HG02642 (cell line): ENCODE results near the gene C14orf180.
"Not testable (repeated sequence)": the region's sequence is repeated elsewhere in the genome, so short reads cannot be mapped to it uniquely, and the experiment has no call there.

Experiments used
- ATAC-seq: cut with Tn5 transposase; IDR thresholded peaks from one replicate; pipeline ENCODE4 v1.9.1; 2021; ENCODE audit warnings: mild to moderate bottlenecking; ENCODE audit not compliant: unreplicated experiment, poor library complexity

C14orf180 gene

DNA sequence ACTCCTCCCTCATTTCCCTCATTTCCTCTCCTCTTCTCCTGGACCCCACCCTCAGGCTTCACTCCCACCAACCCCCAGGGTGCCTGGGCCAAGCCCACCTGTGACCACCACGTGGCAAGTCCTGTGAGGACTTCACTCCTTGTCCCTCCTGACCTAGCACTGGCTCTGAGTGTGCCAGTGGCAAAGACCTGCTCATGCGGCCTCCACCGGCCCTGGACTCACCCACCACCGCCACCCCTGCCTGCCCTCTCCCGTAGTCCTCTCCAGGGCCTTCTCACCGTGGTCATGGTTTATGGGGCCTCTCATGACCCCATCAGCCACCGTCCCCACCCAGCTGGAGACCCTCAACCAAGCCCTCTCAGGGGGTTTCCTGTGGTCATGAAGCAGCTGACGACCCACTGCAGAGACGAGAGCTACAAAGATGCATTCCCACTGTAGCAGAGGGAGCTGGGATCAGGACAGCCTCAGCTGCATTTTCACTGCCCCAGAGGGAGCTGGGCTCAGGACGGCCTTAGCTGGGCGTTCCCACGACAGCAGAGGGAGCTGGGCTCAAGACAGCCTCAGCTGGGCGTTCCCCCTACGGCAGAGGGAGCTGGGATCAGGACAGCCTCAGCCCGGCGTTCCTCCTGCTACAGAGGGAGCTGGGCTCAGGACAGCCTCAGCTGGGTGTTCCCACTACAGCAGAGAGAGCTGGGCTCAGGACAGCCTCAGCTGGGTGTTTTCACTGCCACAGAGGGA, 3.2 kb upstream of the C14orf180 start:
- ATAC-seq, result no peak

GRCh38 chr14:104576970-104577332, 2.6 kb upstream of the C14orf180 start:
- ATAC-seq, result no peak

DNA sequence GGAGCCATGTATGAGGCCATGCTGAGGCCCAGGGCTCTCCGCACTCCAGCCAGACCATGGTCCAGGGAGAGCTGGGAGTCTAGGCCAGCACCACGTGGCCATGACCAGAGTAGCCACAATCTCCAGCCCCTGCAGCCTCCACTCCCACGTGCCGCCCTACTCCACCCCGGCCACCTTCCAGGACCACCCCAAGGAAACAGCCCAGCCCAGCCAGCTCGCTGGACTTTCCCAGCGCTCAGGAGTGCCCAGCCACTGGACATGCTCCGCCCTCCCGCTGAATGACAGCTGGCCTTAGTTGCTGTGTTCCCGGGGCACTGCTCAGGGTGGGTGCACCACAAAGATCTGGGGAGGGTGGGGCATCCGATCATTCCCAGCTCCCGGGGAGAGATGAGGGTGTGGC, 2.1 kb upstream of the C14orf180 start:
- ATAC-seq, result no peak

DNA sequence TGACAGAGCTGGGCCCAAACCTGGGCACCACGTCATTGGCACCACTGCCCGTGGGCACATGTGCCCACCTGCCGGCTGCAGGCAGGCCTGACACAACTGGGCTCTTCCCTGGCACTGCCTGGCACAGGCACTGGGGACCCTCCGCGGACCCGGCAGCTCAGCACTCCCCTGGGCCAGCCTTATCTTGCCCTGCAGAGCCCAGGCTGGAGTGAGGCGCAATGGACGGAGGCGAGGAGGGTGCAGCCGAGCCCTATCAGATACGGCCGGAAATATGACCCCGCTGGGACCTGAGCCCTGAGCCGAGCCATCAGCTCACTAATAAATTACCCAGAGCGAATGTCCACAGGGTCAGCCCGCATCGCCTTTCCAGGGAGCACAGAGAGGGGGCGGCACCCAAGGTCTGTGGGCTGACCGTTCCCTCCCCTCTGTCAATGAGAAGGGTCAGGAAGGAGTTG, 1.7 kb upstream of the C14orf180 start:
- ATAC-seq, result no peak

DNA sequence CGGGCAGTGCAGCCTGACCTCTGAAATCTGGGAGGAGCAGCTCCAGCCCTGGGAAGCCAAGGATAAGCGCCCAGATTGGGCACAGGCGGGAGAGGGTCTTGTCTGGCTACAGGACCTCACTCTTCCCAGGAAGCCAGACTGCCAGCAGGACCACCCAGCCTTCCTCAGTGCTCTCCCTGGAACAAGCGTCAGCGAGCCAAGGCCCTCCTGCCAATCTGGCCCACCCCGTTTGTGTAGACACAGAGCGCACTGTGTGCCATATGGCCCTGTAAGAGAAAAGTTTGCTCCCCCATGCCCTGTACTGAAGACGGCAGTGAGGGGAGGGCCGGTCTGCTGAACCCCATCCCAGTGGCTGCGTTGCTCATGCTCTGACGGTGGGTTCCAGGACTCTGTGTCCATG, 1.2 kb upstream of the C14orf180 start:
- no peak for ATAC-seq

DNA sequence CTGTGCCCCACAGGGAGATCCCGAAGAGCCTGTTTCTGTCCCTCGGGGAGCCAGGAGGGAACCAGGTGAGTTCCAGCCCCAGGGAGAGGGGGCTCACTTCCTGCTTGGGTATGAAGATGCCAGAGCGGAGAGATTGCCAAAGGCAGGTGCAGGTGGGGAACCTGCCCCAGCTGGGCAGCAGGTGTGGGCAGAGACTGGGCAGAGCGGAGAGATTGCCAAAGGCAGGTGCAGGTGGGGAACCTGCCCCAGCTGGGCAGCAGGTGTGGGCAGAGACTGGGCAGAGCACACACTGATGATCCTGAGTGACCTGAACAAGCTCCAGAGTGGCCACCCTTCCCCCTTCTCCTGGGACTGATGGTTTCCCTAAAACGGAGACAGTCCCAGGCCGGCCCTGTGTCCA, 375 bp downstream of the C14orf180 start:
- not testable (repeated sequence) for ATAC-seq

DNA sequence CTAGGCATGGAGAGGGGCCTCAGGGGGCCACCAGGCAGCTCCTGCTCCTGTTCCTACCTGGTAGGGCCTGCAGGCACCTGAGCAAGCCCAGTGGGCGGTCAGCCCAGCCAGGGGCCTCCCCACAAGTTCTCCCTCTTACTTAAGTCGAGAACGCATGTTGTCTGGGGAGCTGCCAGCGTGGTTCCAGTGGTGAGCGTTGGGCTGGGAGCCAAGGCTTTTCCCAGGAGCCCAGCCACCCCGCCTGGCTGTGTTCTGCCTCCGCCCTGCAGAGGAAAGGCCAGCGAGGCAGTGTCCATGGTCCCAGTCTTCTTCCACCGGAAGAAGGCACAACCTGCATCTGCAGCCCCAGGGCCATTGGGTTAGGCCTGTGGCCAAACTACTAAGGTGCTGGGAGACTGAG, 1.4 kb downstream of the C14orf180 start:
- no peak for ATAC-seq

GRCh38 chr14:104581521-104581920, 2.0 kb downstream of the C14orf180 start:
- no peak for ATAC-seq

DNA sequence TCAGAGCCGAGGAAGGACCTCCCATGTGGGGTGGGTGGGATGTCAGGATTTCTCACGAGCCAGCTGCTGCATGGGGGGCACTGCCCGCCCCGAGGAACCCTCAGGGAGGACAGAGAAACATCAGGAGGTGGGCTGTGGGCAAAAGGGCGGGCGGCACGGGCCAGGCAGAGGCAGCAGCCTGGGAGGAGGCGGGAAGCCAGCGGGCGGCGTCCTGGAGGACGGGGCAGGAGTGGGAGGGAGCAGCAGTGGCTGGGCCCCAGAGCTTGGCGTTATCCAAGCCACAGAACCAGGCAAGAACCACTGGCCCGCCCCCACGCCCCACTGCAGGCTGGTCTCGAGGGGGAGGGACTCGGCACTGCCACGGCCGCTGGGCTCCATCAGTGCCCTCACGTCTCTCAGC, 2.4 kb downstream of the C14orf180 start:
- ATAC-seq, result no peak

DNA sequence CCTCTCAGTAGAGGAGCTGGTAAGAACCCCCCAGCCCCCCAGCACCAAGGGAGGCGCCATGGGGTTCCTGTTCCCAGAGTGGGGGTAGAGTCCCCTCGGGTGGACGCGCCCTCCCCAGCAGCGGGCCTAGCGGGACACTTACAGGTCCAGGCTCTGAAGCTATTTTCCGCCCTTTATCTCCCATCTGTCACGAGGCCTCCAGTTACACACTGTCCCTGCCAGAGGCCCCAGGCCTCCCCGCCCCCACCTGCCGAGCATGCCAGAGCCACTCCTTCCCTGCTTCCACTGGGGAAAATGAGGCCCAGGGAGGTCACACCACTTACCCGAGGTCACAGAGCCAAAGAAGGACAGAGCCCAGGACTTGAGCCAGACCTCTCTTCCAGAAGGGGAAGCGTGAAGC, 3.1 kb downstream of the C14orf180 start:
- ATAC-seq, result no peak

DNA sequence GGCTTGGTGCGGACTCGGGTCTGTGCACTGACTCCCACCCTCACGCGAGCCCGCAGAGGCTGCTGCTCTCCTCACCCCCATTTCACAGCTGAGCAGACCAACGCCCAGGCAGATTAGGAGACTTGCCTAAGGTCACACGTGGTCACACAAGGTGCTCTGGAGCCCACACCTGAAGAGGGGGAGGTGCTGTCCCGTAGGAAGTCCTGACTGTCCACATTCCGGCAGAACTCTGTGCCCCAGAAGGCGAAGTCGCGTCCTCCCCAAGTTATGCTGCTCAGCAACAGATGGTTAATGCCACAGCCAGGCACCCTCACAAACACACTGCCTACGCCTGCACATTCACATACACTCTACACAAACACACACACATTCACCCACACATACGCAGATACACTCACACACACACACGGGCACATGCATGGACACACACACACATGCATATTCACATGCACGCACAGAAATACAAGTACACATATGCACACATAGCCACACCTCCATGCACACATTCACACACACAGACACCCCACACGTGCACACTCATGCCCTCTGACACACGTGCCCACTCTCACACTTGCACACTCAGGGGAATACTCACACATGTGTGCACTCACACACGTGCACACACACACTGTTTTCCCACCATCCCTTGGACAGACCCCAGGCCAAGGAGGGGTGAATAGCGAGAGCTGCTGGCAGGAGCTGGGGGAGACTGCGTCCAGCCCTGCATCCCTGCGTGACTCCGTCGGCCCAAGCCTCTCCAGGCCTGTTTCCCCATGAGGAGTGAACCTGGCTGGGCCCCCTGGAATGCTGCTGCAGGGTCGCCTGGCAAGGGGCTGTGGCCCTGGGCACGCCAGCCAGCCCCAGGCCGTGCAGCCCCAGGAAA, 4.1 kb downstream of the C14orf180 start:
- ATAC-seq, result no peak

GRCh38 chr14:104584557-104584956, 5.0 kb downstream of the C14orf180 start:
- ATAC-seq, result no peak

- no peak for ATAC-seq
Observed at GRCh38 chr14:104585966-104586697, 6.6 kb downstream of the C14orf180 start.

- ATAC-seq, result no peak
Observed at GRCh38 chr14:104586832-104587620, 7.5 kb downstream of the C14orf180 start.

GRCh38 chr14:104587641-104588040, 8.1 kb downstream of the C14orf180 start:
- no peak for ATAC-seq

DNA sequence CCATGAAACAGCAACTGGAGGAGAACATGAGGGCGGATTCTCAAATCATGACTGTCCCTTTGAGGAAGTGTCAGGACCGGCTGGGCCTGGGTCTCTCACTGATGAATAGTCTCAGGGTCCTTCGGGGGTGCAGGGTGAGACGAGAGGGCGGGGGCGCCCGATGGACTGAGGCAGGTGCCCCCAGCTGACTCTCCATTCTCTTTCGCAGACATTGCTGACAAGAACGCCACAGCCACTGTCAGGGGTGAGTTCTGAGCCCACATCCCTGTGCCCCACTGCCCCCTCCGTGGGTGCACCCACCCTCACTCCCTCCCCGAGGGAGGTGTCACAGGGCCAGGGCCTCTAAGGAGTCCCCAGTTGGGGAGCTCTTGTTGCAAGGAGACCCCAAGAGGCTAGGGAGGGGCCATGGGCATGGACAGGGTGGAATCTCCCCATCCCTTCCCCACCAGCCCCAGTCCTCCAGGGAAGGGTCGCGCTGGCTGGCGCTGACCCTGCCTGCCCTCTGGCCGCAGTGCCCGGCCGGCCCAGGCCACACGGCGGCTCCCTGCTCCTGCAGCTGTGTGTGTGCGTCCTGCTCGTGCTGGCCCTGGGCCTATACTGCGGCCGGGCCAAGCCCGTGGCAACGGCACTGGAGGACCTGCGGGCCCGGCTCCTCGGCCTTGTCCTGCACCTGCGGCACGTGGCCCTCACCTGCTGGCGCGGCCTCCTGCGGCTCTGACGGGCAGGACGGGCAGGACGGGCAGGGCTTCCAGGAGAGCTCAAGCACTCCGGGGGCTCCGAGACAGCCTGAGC, 8.7 kb downstream of the C14orf180 start:
- ATAC-seq, result no peak

DNA sequence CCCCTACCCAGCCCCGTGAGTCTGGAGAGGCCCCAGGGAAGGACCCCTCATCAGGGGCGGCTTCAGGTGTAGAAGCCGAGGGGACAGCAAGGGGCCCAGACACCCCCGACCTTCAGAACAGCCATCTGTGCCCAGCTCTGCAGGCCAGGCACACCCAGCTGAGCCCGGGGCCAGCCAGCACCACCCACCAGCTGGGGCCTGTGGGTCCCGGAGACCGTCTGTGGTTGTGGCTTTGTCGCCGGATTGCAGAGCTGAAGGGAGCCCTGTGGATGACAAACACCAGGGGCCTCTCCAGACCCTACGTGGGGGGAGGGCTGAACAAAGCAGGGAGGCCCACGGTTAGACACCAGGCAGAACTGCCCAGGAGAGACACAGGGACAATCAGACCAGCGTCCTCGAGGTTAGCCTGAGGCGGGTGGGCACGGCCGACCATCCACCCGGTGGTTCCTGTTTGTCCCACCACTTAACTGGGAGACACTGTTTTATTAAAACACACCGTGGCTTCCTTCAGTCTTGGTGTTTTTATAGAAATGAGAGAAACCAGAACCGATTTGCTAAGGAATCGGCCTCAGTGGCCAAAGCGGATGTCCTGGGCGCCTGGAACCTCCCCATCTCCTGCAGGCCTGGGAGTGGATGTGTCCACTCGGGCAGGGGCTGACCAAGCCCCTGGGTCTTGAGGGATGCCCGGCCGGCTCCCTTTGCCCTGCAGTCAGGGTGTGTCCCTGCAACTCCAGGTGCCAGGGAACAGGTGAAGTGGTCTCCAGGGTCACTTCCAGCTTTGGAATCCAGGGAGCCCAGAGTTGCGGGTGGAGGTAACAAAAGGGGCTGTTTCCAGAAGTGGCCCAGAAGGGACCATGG, 10.0 kb downstream of the C14orf180 start:
- ATAC-seq, result no peak

- no peak for ATAC-seq
Observed at GRCh38 chr14:104590240-104590965, 10.8 kb downstream of the C14orf180 start.
